HepG2 (cell line): ENCODE results near the gene ADAMTSL4. TPM values are rescaled to one million over a fixed set of nuclear protein-coding genes. Genes with fewer than 3 reads are reported as not detected.

Source experiments
- ELF3 ChIP-seq: IDR thresholded peaks from 2 replicates; pipeline ENCODE4 v1.6.1; 2016; ENCODE audit warnings: missing genetic modification reagents, missing compliant biosample characterization
- NBN ChIP-seq: fragments of 450-650 bp; conservative IDR thresholded peaks from 2 replicates; pipeline ENCODE4 v1.6.1; 2017
- SMC3 ChIP-seq: IDR thresholded peaks from 2 replicates; pipeline ENCODE4 v1.6.1; 2011; ENCODE audit warnings: low read length, improper control_type of control experiment
- SP4 ChIP-seq: sonication (generic); formaldehyde crosslinking; IDR thresholded peaks from 2 replicates; pipeline ENCODE4 v1.8.1; 2023; ENCODE audit warnings: mild to moderate bottlenecking, missing genetic modification reagents
- TGIF2 ChIP-seq: IDR thresholded peaks from 2 replicates; pipeline ENCODE4 v1.6.1; 2016; ENCODE audit warnings: control low read depth, missing compliant biosample characterization
- ZEB1 ChIP-seq: IDR thresholded peaks from 2 replicates; pipeline ENCODE4 v1.6.1; 2012; ENCODE audit warnings: mild to moderate bottlenecking, low read depth, inconsistent platforms; ENCODE audit not compliant: insufficient replicate concordance
- ZNF264 ChIP-seq: sonication (generic); formaldehyde crosslinking; IDR thresholded peaks from 2 replicates; pipeline ENCODE4 v1.4.0; 2020; ENCODE audit warnings: missing genetic modification reagents
- ZNF343 ChIP-seq: sonication (generic); formaldehyde crosslinking; IDR thresholded peaks from 2 replicates; pipeline ENCODE4 v1.4.0; 2020; ENCODE audit warnings: mild to moderate bottlenecking, missing genetic modification reagents
- ZNF547 ChIP-seq: sonication (generic); formaldehyde crosslinking; IDR thresholded peaks from 2 replicates; pipeline ENCODE4 v1.5.1; 2020; ENCODE audit warnings: mild to moderate bottlenecking, missing genetic modification reagents
- polyA plus RNA-seq, 8 experiments: library from polyadenylated mRNA; depleted of rRNA in 3 of 8; stranded (reverse) in 7 of 8; unstranded in 1 of 8; fragments of >200 nt; fragmentation: Illumina TruSeq in 4 of 8; extraction: Trizol in 4 of 8; gene quantifications; 2 replicates each; pipeline versions ENCODE4 v1.2.1 to v1.2.3, GENCODE V29; 2011 to 2016; ENCODE audit warnings: low read depth in 4 of 8, missing spikeins in 1 of 8, mixed read lengths in 1 of 8; ENCODE audit not compliant: insufficient read depth in 1 of 8
- total RNA-seq, 5 experiments: library from RNA; depleted of rRNA; stranded (reverse); fragments of >200 nt; fragmentation: Illumina TruSeq; extraction: Trizol; gene quantifications; 2 replicates each; pipeline ENCODE4 v1.2.3, GENCODE V29; 2016; ENCODE audit warnings: low read depth in 1 of 5
- TF ChIP-seq, protein P1 (sequence below): sonication (generic); formaldehyde crosslinking; IDR thresholded peaks from 2 replicates; pipeline ENCODE4 v1.4.0; 2020; ENCODE audit warnings: mild to moderate bottlenecking, missing genetic modification reagents
- TF ChIP-seq, protein P2 (sequence below), 2 experiments: sonication (generic) in 1 of 2; formaldehyde crosslinking in 1 of 2; IDR thresholded peaks; 2 replicates each; pipeline versions ENCODE4 v1.4.0 to v1.6.1; 2016 to 2020; ENCODE audit warnings: borderline replicate concordance in 1 of 2, low read depth in 1 of 2, mild to moderate bottlenecking in 1 of 2, missing genetic modification reagents in 1 of 2
- TF ChIP-seq, protein P3 (sequence below): sonication (generic); formaldehyde crosslinking; conservative IDR thresholded peaks from 2 replicates; pipeline ENCODE4 v1.4.0; 2020; ENCODE audit warnings: missing genetic modification reagents
- TF ChIP-seq, protein P4 (sequence below): sonication (generic); formaldehyde crosslinking; IDR thresholded peaks from 2 replicates; pipeline ENCODE4 v1.9.0; 2021; ENCODE audit warnings: missing genetic modification reagents, borderline replicate concordance
- TF ChIP-seq, protein P5 (sequence below): sonication (generic); formaldehyde crosslinking; IDR thresholded peaks from 2 replicates; pipeline ENCODE4 v1.4.0; 2020; ENCODE audit warnings: missing genetic modification reagents, mild to moderate bottlenecking, borderline replicate concordance
- TF ChIP-seq, protein P6 (sequence below): sonication (generic); formaldehyde crosslinking; IDR thresholded peaks from 2 replicates; pipeline ENCODE4 v1.8.1; 2023; ENCODE audit warnings: mild to moderate bottlenecking, moderate library complexity, missing genetic modification reagents
- TF ChIP-seq, protein P7 (sequence below): sonication (generic); formaldehyde crosslinking; IDR thresholded peaks from 2 replicates; pipeline ENCODE4 v1.4.0; 2020; ENCODE audit warnings: missing genetic modification reagents

The ADAMTSL4 gene
- total and polyA plus RNA-seq, 2 of the 13 experiments (the other 11 are each of a cell fraction or from before 2014, with no cell fraction given): 3.9 to 16.4 TPM

DNA sequence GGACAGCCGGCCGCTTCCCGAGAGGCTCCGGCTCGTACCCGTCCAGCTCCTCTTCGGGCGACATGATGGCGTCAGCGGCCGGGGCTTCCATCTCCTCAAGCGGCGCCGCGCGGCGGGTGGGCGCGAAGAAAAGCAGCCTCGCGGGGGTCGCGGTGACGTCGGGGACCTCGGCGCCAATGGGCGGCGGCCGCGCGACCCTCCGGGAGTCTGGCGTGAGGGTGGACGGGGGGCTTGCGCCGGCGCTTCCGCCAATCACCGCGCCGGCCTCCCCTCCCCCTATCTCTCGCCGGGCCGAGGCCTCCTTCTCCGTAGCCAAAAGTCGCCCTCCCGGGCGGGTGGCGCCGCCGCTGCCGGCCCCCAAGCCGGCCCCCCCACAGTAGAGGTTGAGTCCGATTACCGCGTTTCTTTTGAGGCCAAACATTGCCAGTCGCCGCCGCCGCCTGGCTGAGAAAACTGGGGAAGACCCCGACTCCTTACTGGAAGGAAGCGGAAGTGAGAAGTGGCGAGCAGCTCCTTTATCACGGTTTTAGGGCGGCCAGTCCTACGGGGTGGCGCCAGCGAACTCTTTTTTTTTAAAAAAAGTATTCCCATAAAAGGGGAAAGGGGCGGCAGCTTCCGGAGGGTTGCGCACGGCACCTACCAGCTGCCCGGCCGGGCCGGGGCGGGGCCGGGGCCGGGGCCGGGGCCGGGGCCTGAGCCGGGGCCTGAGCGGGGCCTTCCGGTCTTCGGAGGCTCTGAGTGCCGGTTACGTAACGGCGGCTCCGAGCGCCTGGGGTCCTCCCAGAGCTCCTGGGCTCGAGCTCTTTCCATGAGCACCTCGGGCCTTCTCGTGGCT is 30.1 kb downstream of the ADAMTSL4 start, which contains the start of gene MCL1 (continued):
- peak; percentile 95 for TF ChIP-seq ELF3 (CRISPR knock-in tag)
- TF ChIP-seq, protein P1, sequence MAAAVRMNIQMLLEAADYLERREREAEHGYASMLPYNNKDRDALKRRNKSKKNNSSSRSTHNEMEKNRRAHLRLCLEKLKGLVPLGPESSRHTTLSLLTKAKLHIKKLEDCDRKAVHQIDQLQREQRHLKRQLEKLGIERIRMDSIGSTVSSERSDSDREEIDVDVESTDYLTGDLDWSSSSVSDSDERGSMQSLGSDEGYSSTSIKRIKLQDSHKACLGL (CRISPR knock-in tag): no peak
- peak; percentile 73; the same call in 1 of the 2 replicates for TF ChIP-seq ZNF343
- TF ChIP-seq SP4 (CRISPR knock-in tag): peak; percentile 72; the same call in 1 of the 2 replicates
- no peak for TF ChIP-seq ZEB1
- TF ChIP-seq, protein P2, sequence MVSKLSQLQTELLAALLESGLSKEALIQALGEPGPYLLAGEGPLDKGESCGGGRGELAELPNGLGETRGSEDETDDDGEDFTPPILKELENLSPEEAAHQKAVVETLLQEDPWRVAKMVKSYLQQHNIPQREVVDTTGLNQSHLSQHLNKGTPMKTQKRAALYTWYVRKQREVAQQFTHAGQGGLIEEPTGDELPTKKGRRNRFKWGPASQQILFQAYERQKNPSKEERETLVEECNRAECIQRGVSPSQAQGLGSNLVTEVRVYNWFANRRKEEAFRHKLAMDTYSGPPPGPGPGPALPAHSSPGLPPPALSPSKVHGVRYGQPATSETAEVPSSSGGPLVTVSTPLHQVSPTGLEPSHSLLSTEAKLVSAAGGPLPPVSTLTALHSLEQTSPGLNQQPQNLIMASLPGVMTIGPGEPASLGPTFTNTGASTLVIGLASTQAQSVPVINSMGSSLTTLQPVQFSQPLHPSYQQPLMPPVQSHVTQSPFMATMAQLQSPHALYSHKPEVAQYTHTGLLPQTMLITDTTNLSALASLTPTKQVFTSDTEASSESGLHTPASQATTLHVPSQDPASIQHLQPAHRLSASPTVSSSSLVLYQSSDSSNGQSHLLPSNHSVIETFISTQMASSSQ (IDR thresholded peaks at IDR 0.05; ENCODE audit: low read depth): no peak
- TF ChIP-seq, protein P2 (CRISPR knock-in tag; IDR thresholded peaks at IDR 0.05; ENCODE audit: borderline replicate concordance): 0 out of 2 replicates have a peak, but pooled peaks have one; percentile 65
- TF ChIP-seq, protein P3, sequence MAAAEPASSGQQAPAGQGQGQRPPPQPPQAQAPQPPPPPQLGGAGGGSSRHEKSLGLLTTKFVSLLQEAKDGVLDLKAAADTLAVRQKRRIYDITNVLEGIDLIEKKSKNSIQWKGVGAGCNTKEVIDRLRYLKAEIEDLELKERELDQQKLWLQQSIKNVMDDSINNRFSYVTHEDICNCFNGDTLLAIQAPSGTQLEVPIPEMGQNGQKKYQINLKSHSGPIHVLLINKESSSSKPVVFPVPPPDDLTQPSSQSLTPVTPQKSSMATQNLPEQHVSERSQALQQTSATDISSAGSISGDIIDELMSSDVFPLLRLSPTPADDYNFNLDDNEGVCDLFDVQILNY (CRISPR knock-in tag): no peak
- TF ChIP-seq, protein P4, sequence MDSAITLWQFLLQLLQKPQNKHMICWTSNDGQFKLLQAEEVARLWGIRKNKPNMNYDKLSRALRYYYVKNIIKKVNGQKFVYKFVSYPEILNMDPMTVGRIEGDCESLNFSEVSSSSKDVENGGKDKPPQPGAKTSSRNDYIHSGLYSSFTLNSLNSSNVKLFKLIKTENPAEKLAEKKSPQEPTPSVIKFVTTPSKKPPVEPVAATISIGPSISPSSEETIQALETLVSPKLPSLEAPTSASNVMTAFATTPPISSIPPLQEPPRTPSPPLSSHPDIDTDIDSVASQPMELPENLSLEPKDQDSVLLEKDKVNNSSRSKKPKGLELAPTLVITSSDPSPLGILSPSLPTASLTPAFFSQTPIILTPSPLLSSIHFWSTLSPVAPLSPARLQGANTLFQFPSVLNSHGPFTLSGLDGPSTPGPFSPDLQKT (CRISPR knock-in tag): peak; percentile 95; the same call in 1 of the 2 replicates
- no peak for TF ChIP-seq NBN
- TF ChIP-seq, protein P5, sequence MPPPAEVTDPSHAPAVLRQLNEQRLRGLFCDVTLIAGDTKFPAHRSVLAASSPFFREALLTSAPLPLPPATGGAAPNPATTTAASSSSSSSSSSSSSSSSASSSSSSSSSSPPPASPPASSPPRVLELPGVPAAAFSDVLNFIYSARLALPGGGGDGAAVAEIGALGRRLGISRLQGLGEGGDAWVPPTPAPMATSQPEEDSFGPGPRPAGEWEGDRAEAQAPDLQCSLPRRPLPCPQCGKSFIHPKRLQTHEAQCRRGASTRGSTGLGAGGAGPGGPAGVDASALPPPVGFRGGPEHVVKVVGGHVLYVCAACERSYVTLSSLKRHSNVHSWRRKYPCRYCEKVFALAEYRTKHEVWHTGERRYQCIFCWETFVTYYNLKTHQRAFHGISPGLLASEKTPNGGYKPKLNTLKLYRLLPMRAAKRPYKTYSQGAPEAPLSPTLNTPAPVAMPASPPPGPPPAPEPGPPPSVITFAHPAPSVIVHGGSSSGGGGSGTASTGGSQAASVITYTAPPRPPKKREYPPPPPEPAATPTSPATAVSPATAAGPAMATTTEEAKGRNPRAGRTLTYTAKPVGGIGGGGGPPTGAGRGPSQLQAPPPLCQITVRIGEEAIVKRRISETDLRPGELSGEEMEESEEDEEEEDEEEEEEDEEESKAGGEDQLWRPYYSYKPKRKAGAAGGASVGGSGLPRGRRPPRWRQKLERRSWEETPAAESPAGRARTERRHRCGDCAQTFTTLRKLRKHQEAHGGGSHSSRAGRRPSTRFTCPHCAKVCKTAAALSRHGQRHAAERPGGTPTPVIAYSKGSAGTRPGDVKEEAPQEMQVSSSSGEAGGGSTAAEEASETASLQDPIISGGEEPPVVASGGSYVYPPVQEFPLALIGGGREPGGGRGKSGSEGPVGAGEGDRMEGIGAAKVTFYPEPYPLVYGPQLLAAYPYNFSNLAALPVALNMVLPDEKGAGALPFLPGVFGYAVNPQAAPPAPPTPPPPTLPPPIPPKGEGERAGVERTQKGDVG (CRISPR knock-in tag): no peak
- TF ChIP-seq ZNF264 (CRISPR knock-in tag): no peak
- TF ChIP-seq SMC3: 0 out of 2 replicates have a peak, but pooled peaks have one; percentile 1
- no peak for TF ChIP-seq TGIF2 (CRISPR knock-in tag)
- TF ChIP-seq, protein P6, sequence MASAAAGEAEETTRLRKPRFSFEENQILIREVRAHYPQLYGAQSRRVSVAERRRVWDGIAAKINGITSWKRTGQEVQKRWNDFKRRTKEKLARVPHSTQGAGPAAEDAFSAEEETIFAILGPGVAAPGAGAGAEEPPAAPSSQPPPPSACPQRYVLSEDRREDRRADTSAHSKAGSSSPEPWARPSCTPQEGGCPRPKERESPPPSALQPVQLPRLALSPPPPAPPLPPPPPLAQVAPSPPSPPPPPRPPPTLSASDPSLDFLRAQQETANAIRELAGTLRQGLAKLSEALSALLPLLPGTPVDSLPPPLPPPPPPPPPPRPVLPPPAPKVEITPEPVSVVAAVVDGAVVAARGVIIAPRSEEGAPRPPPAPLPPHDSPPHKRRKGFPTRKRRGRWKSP (CRISPR knock-in tag): peak; percentile 8
- TF ChIP-seq, protein P7, sequence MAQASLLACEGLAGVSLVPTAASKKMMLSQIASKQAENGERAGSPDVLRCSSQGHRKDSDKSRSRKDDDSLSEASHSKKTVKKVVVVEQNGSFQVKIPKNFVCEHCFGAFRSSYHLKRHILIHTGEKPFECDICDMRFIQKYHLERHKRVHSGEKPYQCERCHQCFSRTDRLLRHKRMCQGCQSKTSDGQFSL (CRISPR knock-in tag): peak; percentile 84
- no peak; the same call in 1 of the 2 replicates for TF ChIP-seq ZNF547
